GM04504 (cell line): Measurements from ENCODE around the gene GPA33.

Experiments
- DNase-seq: peaks from one replicate; pipeline ENCODE4 v3.0.0-alpha.2; 2012; ENCODE audit warnings: low read depth

Gene GPA33

GRCh38 chr1:167090314-167090942 lies at the start of gene GPA33:
GPA33 (minus strand) TSS chr1:167090377; CDS start chr1:167090287, 90 bp downstream.
- no peak for DNase-seq

GRCh38 chr1:167138703-167139102 lies 48.5 kb upstream of the GPA33 start:
- DNase-seq: no peak

- no peak for DNase-seq
These were observed 47.8 kb upstream of the GPA33 start for GRCh38 chr1:167137793-167138510.

GRCh38 chr1:167137332-167137781 lies 47.2 kb upstream of the GPA33 start:
- DNase-seq: no peak

DNA sequence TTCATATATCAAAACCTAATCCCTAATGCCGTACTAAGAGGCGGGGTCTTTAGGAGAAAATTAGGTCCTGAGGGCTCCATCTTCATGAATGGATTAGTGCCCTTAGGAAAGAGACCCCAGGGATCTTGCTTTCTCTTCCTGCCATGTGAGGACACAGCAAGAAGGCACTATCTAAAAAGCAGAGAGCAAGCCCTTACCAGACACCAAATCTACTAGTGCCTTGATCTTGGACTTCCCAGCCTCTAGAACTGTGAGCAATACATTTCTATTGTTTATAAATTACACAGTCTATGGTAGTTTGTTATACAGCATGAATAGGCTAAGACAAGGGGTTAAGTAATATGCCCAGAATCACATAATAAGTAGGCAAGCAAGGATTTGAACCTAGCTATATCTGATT lies 46.6 kb upstream of the GPA33 start:
- DNase-seq: no peak

- DNase-seq: no peak
These were observed 46.0 kb upstream of the GPA33 start for GRCh38 chr1:167136191-167136614.

DNA sequence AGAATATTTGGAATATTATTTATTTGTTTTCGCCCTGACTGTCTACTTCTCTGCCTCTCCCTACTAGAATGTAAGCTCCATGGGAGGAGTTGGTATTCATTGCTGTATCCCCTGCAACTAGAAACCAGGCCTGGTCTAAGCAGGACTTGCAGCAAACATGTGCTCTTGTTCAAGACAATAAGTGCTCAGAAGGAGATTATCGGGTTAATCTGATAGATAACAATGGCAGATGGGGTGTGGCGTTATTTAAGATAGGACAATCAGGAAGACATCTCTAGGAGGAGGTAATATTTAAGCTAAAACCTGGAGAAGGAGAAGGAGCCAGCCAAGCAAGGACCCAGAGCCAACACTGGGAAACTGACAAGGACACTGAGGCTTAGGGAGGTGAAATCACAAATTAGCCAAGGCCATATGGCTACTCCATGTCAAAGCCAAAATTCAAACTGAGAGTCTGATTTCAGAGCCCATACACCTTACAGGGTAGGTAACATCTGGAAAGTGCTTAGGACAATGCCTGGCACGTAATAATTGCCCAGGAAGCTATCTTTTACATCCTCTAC lies 45.2 kb upstream of the GPA33 start:
- DNase-seq: no peak

- DNase-seq: no peak
These were observed 42.3 kb upstream of the GPA33 start for GRCh38 chr1:167132301-167133010.

DNA sequence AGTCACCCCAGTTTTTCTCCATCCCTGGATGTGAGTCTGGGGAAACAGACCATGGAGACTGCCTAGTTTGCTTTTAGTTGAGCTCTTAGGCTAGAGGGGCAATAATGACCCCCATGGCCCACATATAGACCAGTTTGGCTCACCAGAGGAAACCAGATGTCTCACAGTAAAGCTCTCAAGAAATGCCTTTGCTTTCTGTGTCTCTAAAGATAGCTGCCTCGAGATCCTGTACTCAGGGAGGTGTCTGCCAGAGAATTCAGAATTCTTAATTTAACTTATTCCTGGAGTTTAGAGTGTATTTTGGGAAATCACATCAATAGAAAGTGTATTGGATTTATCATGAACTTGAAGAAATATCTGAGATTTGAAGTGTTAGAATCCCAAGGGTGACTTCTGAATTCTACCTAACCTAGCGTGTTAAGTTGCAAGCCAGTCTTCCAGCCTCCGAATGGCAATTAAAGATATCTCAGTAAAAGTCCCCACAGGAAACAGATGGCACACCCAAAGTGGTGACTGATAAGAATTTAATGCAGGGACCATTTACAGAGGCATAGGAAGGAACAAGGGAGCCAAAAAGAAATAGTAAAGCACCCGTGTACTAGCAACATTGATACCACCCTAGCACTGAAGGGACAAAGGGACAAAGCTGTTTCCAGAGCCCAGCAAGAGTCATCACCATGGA lies 40.8 kb upstream of the GPA33 start:
- no peak for DNase-seq

DNA sequence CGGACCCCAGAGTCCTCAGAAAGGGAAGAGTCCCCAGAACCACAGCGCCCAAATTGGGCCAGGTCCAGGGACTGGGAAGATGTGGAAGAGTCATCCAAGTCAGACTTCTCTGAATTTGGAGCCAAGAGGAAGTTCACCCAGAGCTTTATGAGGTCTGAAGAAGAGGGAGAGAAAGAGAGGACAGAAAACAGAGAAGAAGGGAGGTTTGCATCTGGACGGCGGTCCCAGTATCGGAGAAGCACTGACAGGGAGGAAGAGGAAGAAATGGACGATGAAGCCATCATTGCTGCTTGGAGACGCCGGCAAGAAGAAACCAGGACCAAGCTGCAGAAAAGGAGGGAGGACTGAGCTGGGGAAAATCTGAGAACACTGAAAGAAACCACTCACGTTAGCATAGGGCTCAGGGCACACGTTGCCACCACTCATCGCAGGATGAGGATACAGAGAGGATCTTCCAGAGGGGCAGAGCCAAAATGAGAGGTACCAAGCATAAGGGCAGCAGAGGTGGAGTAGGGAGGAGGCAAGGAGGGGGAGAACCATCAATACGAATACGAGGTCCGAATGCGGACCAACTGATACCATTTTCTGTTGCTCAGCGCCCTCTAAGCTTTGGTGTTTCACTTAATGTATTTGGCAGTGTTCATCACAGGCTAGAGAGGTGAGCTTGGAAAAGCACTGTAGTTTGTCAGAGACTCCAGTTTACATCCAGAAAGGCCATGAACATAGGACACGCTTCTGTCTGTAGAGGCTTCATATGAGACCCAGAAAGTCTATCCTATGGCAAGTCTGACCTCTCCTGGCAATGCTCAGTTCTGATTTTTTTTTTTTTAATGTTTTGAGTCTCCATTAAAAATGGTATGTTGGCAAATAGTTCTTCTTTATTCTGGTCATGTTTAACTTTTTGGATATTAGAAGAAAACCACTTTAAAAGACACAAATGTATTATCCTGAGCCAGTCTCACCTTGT lies 38.4 kb upstream of the GPA33 start:
- DNase-seq: no peak

DNA sequence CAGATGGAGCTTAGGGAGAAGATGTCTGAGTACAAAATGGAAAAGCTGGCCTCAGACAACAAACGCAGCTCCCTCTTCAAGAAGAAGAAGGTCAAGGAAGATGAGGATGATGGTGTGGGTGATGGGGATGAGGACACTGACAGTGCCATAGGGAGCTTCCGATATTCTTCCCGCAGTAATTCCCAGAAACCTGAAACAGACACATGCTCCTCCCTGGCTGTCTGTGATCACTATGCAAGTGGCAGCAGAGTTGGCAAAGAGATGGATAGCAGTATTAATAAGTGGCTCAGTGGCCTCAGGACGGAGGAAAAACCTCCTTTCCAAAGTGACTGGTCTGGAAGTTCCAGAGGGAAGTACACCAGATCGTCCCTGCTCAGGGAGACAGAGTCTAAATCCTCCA lies 37.5 kb upstream of the GPA33 start:
- no peak for DNase-seq

DNA sequence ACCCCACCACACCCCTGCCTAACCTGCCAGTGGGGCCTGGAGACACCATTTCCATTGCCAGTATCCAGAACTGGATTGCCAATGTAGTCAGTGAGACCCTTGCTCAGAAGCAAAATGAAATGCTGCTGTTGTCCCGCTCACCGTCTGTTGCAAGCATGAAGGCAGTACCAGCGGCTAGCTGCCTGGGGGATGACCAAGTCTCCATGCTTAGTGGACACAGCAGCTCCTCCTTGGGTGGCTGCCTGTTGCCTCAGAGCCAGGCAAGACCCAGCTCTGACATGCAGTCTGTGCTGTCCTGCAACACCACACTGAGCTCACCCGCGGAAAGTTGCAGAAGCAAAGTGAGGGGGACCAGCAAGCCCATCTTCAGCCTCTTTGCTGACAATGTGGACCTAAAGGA lies 37.1 kb upstream of the GPA33 start:
- no peak for DNase-seq

DNA sequence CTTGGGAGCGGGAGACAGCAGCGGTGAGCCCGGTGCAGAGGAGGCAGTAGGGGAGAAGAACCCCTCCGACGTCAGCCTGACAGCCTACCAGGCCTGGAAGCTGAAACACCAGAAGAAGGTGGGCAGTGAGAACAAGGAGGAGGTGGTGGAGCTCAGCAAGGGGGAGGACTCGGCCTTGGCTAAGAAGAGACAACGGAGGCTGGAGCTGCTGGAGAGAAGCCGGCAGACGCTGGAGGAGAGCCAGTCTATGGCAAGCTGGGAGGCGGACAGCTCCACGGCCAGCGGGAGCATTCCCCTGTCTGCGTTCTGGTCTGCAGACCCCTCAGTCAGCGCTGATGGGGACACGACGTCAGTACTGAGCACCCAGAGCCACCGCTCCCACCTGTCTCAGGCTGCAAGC lies 36.6 kb upstream of the GPA33 start:
- DNase-seq: no peak

DNA sequence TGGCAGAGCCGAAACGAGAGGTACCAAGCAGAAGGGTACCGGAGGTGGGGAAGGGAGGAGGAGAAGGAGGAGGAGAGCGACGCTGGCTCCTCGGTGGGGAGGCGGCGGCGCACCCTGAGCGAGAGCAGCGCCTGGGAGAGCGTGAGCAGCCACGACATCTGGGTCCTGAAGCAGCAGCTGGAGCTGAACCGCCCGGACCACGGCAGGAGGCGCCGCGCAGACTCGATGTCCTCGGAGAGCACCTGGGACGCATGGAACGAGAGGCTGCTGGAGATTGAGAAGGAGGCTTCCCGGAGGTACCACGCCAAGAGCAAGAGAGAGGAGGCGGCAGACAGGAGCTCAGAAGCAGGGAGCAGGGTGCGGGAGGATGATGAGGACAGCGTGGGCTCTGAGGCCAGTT lies 36.1 kb upstream of the GPA33 start:
- no peak for DNase-seq

DNA sequence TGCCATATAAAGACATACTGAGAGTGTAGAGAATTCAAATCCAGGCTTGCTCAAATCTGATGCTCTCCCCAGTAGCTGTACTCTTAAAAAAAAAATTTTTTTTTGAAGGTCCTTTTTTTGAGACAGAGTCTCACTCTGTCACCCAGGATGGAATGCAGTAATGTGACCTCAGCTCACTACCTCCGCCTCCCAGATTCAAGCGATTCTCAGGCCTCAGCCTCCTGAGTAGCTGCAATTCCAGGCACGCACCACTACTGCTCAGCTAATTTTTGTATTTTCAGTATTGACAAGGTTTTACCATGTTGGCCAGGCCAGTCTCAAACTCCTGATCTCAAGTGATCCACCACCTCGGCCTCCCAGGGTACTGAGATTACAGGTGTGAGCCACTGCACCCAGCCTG lies 32.4 kb upstream of the GPA33 start:
- DNase-seq: no peak

DNA sequence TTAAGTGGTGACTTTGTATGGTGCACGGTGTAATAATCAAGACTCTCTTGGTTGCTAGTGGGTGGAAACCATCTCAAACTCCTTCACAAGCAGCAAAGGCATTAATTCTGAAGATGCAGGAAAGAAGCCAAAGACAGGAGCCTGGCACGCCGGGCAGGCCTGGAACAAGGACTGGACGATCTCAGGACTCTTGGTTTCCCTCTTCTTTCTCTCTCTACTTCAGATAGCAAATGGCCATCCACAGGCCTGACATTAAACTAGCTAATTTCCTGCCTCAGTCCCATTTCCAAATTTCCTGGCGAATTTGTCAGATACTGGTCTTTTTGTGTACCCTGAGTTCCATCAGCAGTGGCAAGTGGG lies 31.9 kb upstream of the GPA33 start:
- DNase-seq: no peak

GRCh38 chr1:167121375-167122120 lies 31.4 kb upstream of the GPA33 start:
- DNase-seq: no peak

DNA sequence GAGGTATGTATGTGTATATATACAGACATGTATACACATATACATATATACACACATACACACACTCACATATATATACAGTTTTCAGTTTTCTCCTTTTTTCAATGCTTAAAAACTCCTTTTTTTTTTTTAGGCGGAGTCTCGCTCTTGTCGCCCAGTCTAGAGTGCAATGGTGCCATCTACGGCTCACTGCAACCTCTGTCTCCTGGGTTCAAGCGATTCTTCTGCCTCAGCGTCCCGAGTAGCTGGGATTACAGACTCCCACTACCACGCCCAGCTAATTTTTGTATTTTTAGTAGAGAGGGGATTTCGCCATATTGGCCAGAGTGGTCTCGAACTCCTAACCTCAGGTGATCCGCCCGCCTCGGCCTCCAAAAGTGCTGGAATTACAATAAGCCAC lies 30.7 kb upstream of the GPA33 start:
- DNase-seq: no peak

- DNase-seq: no peak
These were observed 29.5 kb upstream of the GPA33 start for GRCh38 chr1:167119696-167120095.

- DNase-seq: no peak
These were observed 28.0 kb upstream of the GPA33 start for GRCh38 chr1:167118188-167118587.
